Measurements from ENCODE around the gene MRFAP1. TPM values are rescaled to one million over a fixed set of nuclear protein-coding genes. Genes with fewer than 3 reads are reported as not detected.

MRFAP1 gene
- polyA plus RNA-seq, 4 donors: 226 to 324 (median 276) TPM

DNA sequence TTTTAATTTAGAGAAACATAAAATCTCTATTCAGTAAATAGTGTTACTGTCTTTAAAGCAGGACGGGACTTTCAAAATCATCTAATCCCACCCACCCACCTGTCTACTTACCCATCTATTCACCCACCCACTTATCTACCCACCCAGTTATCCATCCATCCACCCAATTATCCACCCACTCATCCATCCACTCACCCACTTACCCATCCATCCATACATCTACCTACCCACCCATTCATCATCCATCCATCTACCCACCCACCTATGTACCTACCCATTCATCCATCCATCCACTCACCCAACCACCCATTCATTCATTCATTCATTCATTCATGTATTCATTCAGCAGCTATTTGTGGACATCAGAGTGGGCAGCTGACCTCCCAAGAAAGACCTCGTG is 34.9 kb upstream of the MRFAP1 start:
- DNase-seq (no peak), FAIRE-seq (no peak)
- Histone ChIP-seq H3K4me1 (ENCODE audit: control insufficient read depth in 3 of 3, insufficient read depth in 2 of 3, low read depth in 1 of 3, low read length in 2 of 3) (no peaks in the 10 kb centered on the region), H3K27me3 (ENCODE audit: control insufficient read depth in 3 of 3, insufficient read depth in 3 of 3, low read length in 3 of 3) (no peaks in the 10 kb centered on the region), H3K36me3 (ENCODE audit: control insufficient read depth in 3 of 3, insufficient read depth in 2 of 3, low read depth in 1 of 3, low read length in 3 of 3) (peaks cover 8 to 59% (median 11%) of the 10 kb centered on the region in 3 donors), H3K4me3 (ENCODE audit: low read depth in 1 of 3, low read length in 3 of 3) (no peak overlapping the region), H3K27ac (ENCODE audit: low read depth in 1 of 3, low read length in 2 of 3) (no peak overlapping the region), H3K9me3 (ENCODE audit: control insufficient read depth in 2 of 2, insufficient read depth in 1 of 2, low read depth in 1 of 2, low read length in 1 of 2) (peaks cover 4 to 11% of the 10 kb centered on the region in 2 donors)
- WGBS, 3 donors: 97% methylated on average over 2 of the region's 2 CpGs

DNA sequence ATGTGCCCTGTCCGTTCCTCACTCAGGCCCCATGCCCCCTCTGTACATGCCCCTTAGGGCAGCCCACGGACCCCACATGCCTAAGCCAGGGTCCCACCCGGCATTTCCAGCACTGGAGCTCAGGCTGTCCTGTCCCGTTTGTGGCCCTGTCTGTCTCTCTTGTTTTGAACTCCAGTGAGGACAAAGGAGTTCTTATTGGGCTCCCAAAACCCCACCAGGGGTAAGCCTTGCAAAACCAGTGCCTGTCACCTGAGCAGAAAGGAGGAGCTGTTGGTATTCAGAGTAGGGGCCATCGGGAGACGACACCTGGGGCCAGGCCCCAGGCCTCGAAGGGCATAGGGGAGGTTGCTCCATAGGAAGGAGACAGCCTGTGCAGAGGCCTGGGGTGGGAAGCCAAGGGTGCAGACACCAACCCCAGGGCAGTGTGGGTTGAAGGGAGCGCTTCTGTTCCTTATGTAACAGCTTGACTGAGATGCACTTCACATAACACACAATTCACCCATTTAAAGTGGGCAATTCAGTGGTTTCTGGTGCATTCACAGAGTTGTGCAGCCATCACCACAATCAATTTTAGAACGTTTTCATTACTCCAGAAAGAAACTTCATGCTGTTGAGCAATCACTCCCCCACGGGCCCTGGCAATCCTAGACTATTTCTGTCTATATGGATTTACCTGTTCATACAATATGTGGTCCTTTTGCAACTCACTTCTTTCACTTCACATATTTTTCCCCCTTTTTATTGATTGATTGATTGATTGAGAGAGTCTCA is 33.8 kb upstream of the MRFAP1 start:
- Histone ChIP-seq H3K36me3 (ENCODE audit: control insufficient read depth in 3 of 3, insufficient read depth in 2 of 3, low read depth in 1 of 3, low read length in 3 of 3) (peaks cover 11 to 64% (median 14%) of the 10 kb centered on the region in 3 donors), H3K4me1 (ENCODE audit: control insufficient read depth in 3 of 3, insufficient read depth in 2 of 3, low read depth in 1 of 3, low read length in 2 of 3) (no peaks in the 10 kb centered on the region), H3K27ac (ENCODE audit: low read depth in 1 of 3, low read length in 2 of 3) (no peak overlapping the region), H3K27me3 (ENCODE audit: control insufficient read depth in 3 of 3, insufficient read depth in 3 of 3, low read length in 3 of 3) (no peaks in the 10 kb centered on the region), H3K9me3 (ENCODE audit: control insufficient read depth in 2 of 2, insufficient read depth in 1 of 2, low read depth in 1 of 2, low read length in 1 of 2) (peaks cover 4 to 11% of the 10 kb centered on the region in 2 donors), H3K4me3 (ENCODE audit: low read depth in 1 of 3, low read length in 3 of 3) (no peak overlapping the region)
- DNase-seq (no peak), FAIRE-seq (no peak)
- WGBS, 3 donors: 89 to 94% (median 91%) methylated on average over 10 of the region's 10 CpGs

DNA sequence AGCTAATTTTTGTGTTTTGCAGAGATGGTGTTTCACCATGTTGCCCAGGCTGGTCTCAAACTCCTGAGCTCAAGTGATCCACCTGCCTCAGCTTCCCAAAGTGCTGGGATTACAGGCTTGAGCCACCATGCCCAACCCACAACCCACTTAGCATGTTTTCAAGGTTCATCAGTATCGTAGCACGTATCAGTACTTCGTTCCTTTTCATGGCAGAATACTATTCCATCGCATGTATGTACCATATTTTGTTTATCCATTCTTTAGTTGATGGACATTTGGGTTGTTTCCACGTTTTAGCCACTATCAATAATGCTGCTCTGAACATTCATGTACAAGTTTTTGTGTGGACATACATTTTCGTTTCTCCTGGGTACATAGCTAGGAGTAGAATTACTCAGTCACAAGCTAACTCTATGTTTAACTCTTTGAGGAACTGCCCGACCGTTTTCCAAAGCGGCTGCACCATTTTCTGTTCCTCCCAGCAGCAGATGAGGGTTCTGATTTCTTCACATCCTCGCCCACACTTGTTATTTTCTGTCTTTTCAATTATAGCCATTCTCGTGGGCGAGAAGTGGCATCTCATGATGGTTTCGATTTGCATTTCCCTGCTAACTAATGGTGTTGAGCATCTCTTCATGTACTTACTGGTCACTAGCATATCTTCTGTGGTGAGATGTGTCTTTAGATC is 33.0 kb upstream of the MRFAP1 start:
- Histone ChIP-seq H3K27ac (ENCODE audit: low read depth in 1 of 3, low read length in 2 of 3) (no peak overlapping the region), H3K9me3 (ENCODE audit: control insufficient read depth in 2 of 2, insufficient read depth in 1 of 2, low read depth in 1 of 2, low read length in 1 of 2) (peaks cover 4 to 11% of the 10 kb centered on the region in 2 donors), H3K4me3 (ENCODE audit: low read depth in 1 of 3, low read length in 3 of 3) (no peak overlapping the region), H3K27me3 (ENCODE audit: control insufficient read depth in 3 of 3, insufficient read depth in 3 of 3, low read length in 3 of 3) (no peaks in the 10 kb centered on the region), H3K4me1 (ENCODE audit: control insufficient read depth in 3 of 3, insufficient read depth in 2 of 3, low read depth in 1 of 3, low read length in 2 of 3) (no peaks in the 10 kb centered on the region), H3K36me3 (ENCODE audit: control insufficient read depth in 3 of 3, insufficient read depth in 2 of 3, low read depth in 1 of 3, low read length in 3 of 3) (peaks cover 11 to 66% (median 12%) of the 10 kb centered on the region in 3 donors)
- no peak for FAIRE-seq
- DNase-seq: no peak
- WGBS, 3 donors: 89 to 95% (median 91%) methylated on average over 13 of the region's 13 CpGs

DNA sequence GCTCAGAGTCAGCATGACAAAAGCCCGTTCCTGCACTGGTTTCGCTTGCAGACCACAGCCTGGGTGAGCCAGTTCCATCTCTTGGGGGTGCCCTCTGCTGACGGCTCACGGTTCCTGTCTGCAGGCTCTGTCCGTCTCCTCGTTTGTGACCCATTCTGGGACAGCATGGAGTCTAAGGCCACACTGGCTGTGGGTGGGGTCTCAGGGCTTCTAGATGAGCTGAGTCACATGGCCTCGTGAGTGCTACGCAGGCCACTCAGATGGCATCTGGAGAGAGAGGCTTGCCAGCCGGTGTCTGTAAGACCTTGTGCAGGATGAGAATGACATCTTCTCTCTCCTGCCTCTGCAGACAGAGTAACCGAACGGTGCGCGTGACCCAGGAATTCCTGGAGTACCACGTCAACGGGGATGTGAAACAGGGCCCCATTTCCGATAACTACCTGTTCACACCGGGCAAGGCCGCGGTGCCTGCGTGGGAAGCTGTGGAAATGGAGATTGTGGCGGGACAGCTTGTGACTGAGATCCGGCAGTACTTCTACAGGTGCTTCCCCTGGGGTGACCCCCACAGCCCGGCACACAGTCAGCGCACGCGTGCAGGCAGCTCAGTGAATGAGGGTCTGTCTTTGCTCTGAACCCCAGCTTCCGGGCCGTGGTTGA is 31.6 kb upstream of the MRFAP1 start:
- WGBS, 3 donors: 87 to 90% (median 87%) methylated on average over 28 of the region's 28 CpGs
- H3K27ac ChIP-seq (ENCODE audit: low read depth in 1 of 3, low read length in 2 of 3): no peak overlapping the region
- H3K4me3 ChIP-seq (ENCODE audit: low read depth in 1 of 3, low read length in 3 of 3): no peak overlapping the region
- FAIRE-seq (no peak), DNase-seq (no peak)
- peaks cover 10 to 70% (median 11%) of the 10 kb centered on the region in 3 donors for H3K36me3 ChIP-seq (ENCODE audit: control insufficient read depth in 3 of 3, insufficient read depth in 2 of 3, low read depth in 1 of 3, low read length in 3 of 3)
- no peaks in the 10 kb centered on the region for H3K4me1 ChIP-seq (ENCODE audit: control insufficient read depth in 3 of 3, insufficient read depth in 2 of 3, low read depth in 1 of 3, low read length in 2 of 3)
- peaks cover 4 to 11% of the 10 kb centered on the region in 2 donors for H3K9me3 ChIP-seq (ENCODE audit: control insufficient read depth in 2 of 2, insufficient read depth in 1 of 2, low read depth in 1 of 2, low read length in 1 of 2)
- no peaks in the 10 kb centered on the region for H3K27me3 ChIP-seq (ENCODE audit: control insufficient read depth in 3 of 3, insufficient read depth in 3 of 3, low read length in 3 of 3)

DNA sequence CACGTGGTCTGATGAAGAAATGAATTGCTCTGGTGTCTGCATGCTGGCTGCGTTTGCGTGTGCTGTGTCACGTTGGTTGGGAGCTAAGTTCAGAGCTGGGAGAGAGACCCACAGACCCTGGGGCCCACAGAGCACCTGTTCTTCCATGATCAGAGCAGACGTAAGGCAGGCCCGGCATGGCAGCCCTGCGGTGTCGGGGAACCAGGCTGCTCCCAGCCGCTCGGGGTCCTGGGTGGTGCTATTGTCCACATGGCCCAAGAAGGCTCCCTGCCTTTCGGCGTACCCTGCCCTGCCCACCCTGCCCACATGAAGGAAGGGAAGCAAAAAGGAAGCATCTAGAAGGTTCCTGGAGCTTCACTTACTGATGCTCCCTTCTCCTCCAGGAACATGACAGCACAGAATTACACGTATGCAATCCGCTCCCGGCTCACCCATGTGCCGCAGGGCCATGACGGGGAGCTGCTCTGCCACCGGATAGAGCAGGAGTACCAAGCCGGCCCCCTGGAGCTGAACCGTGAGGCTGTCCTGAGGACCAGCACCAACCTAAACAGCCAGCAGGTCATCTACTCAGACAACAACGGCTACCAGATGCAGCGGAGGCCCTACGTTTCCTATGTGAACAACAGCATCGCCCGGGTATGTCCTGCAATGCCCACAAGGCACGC is 30.9 kb upstream of the MRFAP1 start:
- Histone ChIP-seq H3K4me3 (ENCODE audit: low read depth in 1 of 3, low read length in 3 of 3) (no peak overlapping the region), H3K4me1 (ENCODE audit: control insufficient read depth in 3 of 3, insufficient read depth in 2 of 3, low read depth in 1 of 3, low read length in 2 of 3) (no peaks in the 10 kb centered on the region), H3K9me3 (ENCODE audit: control insufficient read depth in 2 of 2, insufficient read depth in 1 of 2, low read depth in 1 of 2, low read length in 1 of 2) (peaks cover 4 to 8% of the 10 kb centered on the region in 2 donors), H3K27ac (ENCODE audit: low read depth in 1 of 3, low read length in 2 of 3) (no peak overlapping the region), H3K27me3 (ENCODE audit: control insufficient read depth in 3 of 3, insufficient read depth in 3 of 3, low read length in 3 of 3) (no peaks in the 10 kb centered on the region), H3K36me3 (ENCODE audit: control insufficient read depth in 3 of 3, insufficient read depth in 2 of 3, low read depth in 1 of 3, low read length in 3 of 3) (peaks cover 10 to 73% (median 11%) of the 10 kb centered on the region in 3 donors)
- 93 to 94% (median 94%) methylated on average over 26 of the region's 26 CpGs for WGBS, 3 donors
- FAIRE-seq (no peak), DNase-seq (no peak)

DNA sequence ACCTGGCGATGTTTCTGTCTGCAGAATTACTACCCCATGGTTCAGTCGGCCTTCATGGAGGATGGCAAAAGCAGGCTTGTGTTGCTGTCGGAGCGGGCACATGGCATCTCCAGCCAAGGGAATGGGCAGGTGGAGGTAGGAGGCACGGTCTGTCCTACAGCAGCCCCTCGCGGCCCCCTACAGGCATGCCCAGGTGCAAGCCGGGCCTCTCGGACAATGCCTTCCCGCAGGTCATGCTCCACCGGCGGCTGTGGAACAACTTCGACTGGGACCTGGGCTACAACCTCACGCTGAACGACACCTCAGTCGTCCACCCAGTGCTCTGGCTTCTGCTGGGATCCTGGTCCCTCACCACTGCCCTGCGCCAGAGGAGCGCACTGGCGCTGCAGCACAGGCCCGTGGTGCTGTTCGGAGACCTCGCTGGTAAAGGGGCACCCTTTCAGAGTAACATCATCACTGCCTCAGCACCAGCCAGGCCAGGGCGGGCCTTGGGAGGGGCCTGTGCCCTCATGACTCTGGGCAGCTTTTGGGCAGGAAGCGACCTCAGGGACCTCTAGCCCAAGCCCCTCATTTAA is 29.5 kb upstream of the MRFAP1 start:
- 95 to 99% (median 98%) methylated on average over 24 of the region's 24 CpGs for WGBS, 3 donors
- no peak for FAIRE-seq

DNA sequence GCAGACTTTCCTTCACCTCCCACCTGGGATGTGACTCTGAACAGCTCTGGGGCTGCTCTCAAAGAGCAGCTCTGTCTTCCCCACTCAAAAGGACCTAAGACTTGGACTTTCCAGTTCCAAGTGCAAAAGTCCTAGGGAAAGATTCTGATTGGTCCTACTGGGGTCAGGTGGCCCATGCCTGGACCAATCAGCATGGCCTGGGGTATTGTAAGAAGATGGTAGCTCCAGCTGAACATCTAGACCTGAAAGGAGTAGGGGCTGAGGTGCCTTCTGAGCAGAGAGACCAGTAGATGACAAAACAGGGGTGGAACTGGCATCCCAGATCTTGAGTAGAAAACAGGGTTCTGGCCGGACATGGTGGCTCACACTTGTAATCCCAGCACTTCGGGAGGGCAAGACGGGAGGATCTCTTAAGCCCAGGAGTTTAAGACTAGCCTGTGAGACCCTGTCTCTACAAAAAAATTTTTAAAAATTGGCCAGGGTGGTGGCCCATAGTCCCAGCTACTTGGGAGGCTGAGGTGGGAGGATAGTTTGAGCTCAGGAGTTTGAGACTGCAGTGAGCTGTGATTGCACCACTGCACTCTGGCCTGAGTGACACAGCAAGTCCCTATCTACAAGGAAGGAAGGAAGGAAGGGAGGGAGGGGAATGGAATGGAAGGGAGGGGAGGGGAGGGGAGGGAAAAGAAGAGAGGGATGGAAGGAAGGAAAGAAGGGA is 27.4 kb upstream of the MRFAP1 start:
- Histone ChIP-seq H3K36me3 (ENCODE audit: control insufficient read depth in 3 of 3, insufficient read depth in 2 of 3, low read depth in 1 of 3, low read length in 3 of 3) (peaks cover 5 to 81% (median 6%) of the 10 kb centered on the region in 3 donors), H3K4me3 (ENCODE audit: low read depth in 1 of 3, low read length in 3 of 3) (no peak overlapping the region), H3K9me3 (ENCODE audit: control insufficient read depth in 2 of 2, insufficient read depth in 1 of 2, low read depth in 1 of 2, low read length in 1 of 2) (no peaks in the 10 kb centered on the region), H3K4me1 (ENCODE audit: control insufficient read depth in 3 of 3, insufficient read depth in 2 of 3, low read depth in 1 of 3, low read length in 2 of 3) (no peaks in the 10 kb centered on the region), H3K27ac (ENCODE audit: low read depth in 1 of 3, low read length in 2 of 3) (no peak overlapping the region), H3K27me3 (ENCODE audit: control insufficient read depth in 3 of 3, insufficient read depth in 3 of 3, low read length in 3 of 3) (no peaks in the 10 kb centered on the region)
- WGBS, 3 donors: 98 to 100% (median 100%) methylated on average over 3 of the region's 3 CpGs
- FAIRE-seq (no peak), DNase-seq (no peak)

More for the DNA sequence above, 29.5 kb upstream of the MRFAP1 start:
- Histone ChIP-seq H3K27ac (ENCODE audit: low read depth in 1 of 3, low read length in 2 of 3) (no peak overlapping the region), H3K4me1 (ENCODE audit: control insufficient read depth in 3 of 3, insufficient read depth in 2 of 3, low read depth in 1 of 3, low read length in 2 of 3) (no peaks in the 10 kb centered on the region), H3K4me3 (ENCODE audit: low read depth in 1 of 3, low read length in 3 of 3) (no peak overlapping the region), H3K27me3 (ENCODE audit: control insufficient read depth in 3 of 3, insufficient read depth in 3 of 3, low read length in 3 of 3) (no peaks in the 10 kb centered on the region), H3K36me3 (ENCODE audit: control insufficient read depth in 3 of 3, insufficient read depth in 2 of 3, low read depth in 1 of 3, low read length in 3 of 3) (peaks cover 5 to 75% (median 6%) of the 10 kb centered on the region in 3 donors), H3K9me3 (ENCODE audit: control insufficient read depth in 2 of 2, insufficient read depth in 1 of 2, low read depth in 1 of 2, low read length in 1 of 2) (no peaks in the 10 kb centered on the region)
- no peak for DNase-seq
